ENCODE data around the gene TRIM48. TPM values are rescaled to one million over a fixed set of nuclear protein-coding genes. Genes with fewer than 3 reads are reported as not detected.
"Not testable (repeated sequence)": the region's sequence is repeated elsewhere in the genome, so short reads cannot be mapped to it uniquely, and the experiment has no call there.

TRIM48 gene
- total RNA-seq: not detected
- not detected for polyA plus RNA-seq (2013, experiment 1 of 2)
- polyA plus RNA-seq (2013, experiment 2 of 2): not detected
- long read RNA-seq, experiment 1: 0 reads
- long read RNA-seq, experiment 2: 0 reads
- long read RNA-seq, experiment 3: 0 reads
- long read RNA-seq, experiment 4: 0 reads

- H3K27ac Mint-ChIP-seq: not testable (repeated sequence)
- peaks cover 69% of the 10 kb centered on the region for H3K9me3 Mint-ChIP-seq
- WGBS, 2 experiments (ENCODE audit: insufficient coverage in 1 of 2, insufficient read length in 1 of 2): 40 to 63% methylated on average over 1 to 2 of the region's 2 CpGs
Measured at GRCh38 chr11:55261855-55262254, at the start of gene TRIM48. Gene TRIM48 (plus strand): TSS chr11:55262155. CDS start chr11:55262268, 113 bp downstream.

GRCh38 chr11:55238316-55238715 lies 23.6 kb upstream of the TRIM48 start:
- H3K27ac Mint-ChIP-seq; H3K4me3 ChIP-seq (ENCODE audit: low read length); H3K4me1 ChIP-seq (ENCODE audit: control insufficient read depth, insufficient read depth, low read length); H3K4me3 Mint-ChIP-seq; H3K27me3 Mint-ChIP-seq (ENCODE audit: insufficient read depth); H3K27ac ChIP-seq (ENCODE audit: low read depth, low read length); H3K36me3 ChIP-seq (ENCODE audit: control insufficient read depth, insufficient read depth, low read length); DNase-seq; H3K9ac ChIP-seq (ENCODE audit: extremely low read depth, low read length, poor library complexity, severe bottlenecking); H3K4me1 Mint-ChIP-seq; H3K36me3 Mint-ChIP-seq (ENCODE audit: low read depth); H3K27me3 ChIP-seq (ENCODE audit: control insufficient read depth, insufficient read depth, low read length, poor library complexity, severe bottlenecking): not testable (repeated sequence)
- whole genome bisulfite sequencing, 2 experiments (ENCODE audit: insufficient coverage in 1 of 2, insufficient read length in 1 of 2): 48 to 65% methylated on average over 2 to 5 of the region's 5 CpGs
- peaks cover 44% of the 10 kb centered on the region for H3K9me3 ChIP-seq (ENCODE audit: control insufficient read depth, low read length)
- H3K9me3 Mint-ChIP-seq: peaks cover 99% of the 10 kb centered on the region

More at GRCh38 chr11:55261855-55262254, at the start of gene TRIM48:
- H3K27me3 Mint-ChIP-seq (ENCODE audit: insufficient read depth); H3K4me1 Mint-ChIP-seq; H3K4me3 Mint-ChIP-seq; H3K27ac ChIP-seq (ENCODE audit: low read depth, low read length); H3K27me3 ChIP-seq (ENCODE audit: control insufficient read depth, insufficient read depth, low read length, poor library complexity, severe bottlenecking); DNase-seq; H3K4me3 ChIP-seq (ENCODE audit: low read length); H3K36me3 Mint-ChIP-seq (ENCODE audit: low read depth); H3K4me1 ChIP-seq (ENCODE audit: control insufficient read depth, insufficient read depth, low read length); H3K36me3 ChIP-seq (ENCODE audit: control insufficient read depth, insufficient read depth, low read length); H3K9ac ChIP-seq (ENCODE audit: extremely low read depth, low read length, poor library complexity, severe bottlenecking): not testable (repeated sequence)
- peaks cover 63% of the 10 kb centered on the region for H3K9me3 ChIP-seq (ENCODE audit: control insufficient read depth, low read length)

- peaks cover 64% of the 10 kb centered on the region for H3K9me3 Mint-ChIP-seq
- no peaks in the 10 kb centered on the region for H3K36me3 Mint-ChIP-seq (ENCODE audit: low read depth)
- no peak overlapping the region for H3K4me3 Mint-ChIP-seq
- Histone ChIP-seq H3K36me3 (ENCODE audit: control insufficient read depth, insufficient read depth, low read length) (no peaks in the 10 kb centered on the region), H3K4me1 (ENCODE audit: control insufficient read depth, insufficient read depth, low read length) (no peaks in the 10 kb centered on the region), H3K27ac (ENCODE audit: low read depth, low read length) (no peak overlapping the region), H3K4me3 (ENCODE audit: low read length) (no peak overlapping the region), H3K9ac (ENCODE audit: extremely low read depth, low read length, poor library complexity, severe bottlenecking) (no peak overlapping the region), H3K27me3 (ENCODE audit: control insufficient read depth, insufficient read depth, low read length, poor library complexity, severe bottlenecking) (no peaks in the 10 kb centered on the region), H3K9me3 (ENCODE audit: control insufficient read depth, low read length) (peaks cover 56% of the 10 kb centered on the region)
- no peak for TF ChIP-seq CTCF (conservative IDR thresholded peaks at IDR 0.05)
- H3K27me3 Mint-ChIP-seq (ENCODE audit: insufficient read depth): no peaks in the 10 kb centered on the region
- no peaks in the 10 kb centered on the region for H3K4me1 Mint-ChIP-seq
- WGBS, 2 experiments (ENCODE audit: insufficient coverage in 1 of 2, insufficient read length in 1 of 2): 74 to 88% methylated on average over 2 to 5 of the region's 5 CpGs
- H3K27ac Mint-ChIP-seq: no peak overlapping the region
- no peak for DNase-seq
Measured at GRCh38 chr11:55263081-55263480, 1.1 kb downstream of the TRIM48 start.

Other genes starting within 250 kb of the TRIM48 start
- gene OR4A16, start 81.0 kb downstream of the TRIM48 start, total RNA-seq: not detected
- not detected for gene OR4A15, start 105.8 kb downstream of the TRIM48 start, total RNA-seq

Measured in endodermal cell (in vitro differentiated cells).